EL (cell line): Measurements from ENCODE around the gene NAPEPLD.
"Not testable (repeated sequence)": the region's sequence is repeated elsewhere in the genome, so short reads cannot be mapped to it uniquely, and the experiment has no call there.

Experiments used
- DNase-seq: peaks from one replicate; pipeline ENCODE4 v3.0.0-alpha.2; 2016

Gene NAPEPLD

GRCh38 chr7:103106005-103106702 is 42.7 kb downstream of the NAPEPLD start:
- no peak for DNase-seq

- DNase-seq = no peak
These were observed 47.4 kb downstream of the NAPEPLD start for GRCh38 chr7:103101543-103101942.

- DNase-seq = no peak
These were observed 48.6 kb downstream of the NAPEPLD start for GRCh38 chr7:103100348-103100747.

- no peak for DNase-seq
These were observed 51.9 kb downstream of the NAPEPLD start for GRCh38 chr7:103097041-103097440.

GRCh38 chr7:103095558-103095957 is 53.3 kb downstream of the NAPEPLD start:
- not testable (repeated sequence) for DNase-seq

- no peak for DNase-seq
These were observed 54.8 kb downstream of the NAPEPLD start for GRCh38 chr7:103094102-103094501.

GRCh38 chr7:103093429-103093828 is 55.5 kb downstream of the NAPEPLD start:
- DNase-seq = no peak

GRCh38 chr7:103092321-103092720 is 56.6 kb downstream of the NAPEPLD start:
- not testable (repeated sequence) for DNase-seq

- DNase-seq = no peak
These were observed 65.7 kb downstream of the NAPEPLD start for GRCh38 chr7:103083210-103083609.

GRCh38 chr7:103082497-103082896 is 66.4 kb downstream of the NAPEPLD start:
- DNase-seq = no peak

- no peak for DNase-seq
These were observed 68.0 kb downstream of the NAPEPLD start for GRCh38 chr7:103080923-103081322.

- no peak for DNase-seq
These were observed 69.1 kb downstream of the NAPEPLD start for GRCh38 chr7:103079836-103080235.

- DNase-seq = not testable (repeated sequence)
These were observed 70.7 kb downstream of the NAPEPLD start for GRCh38 chr7:103078226-103078625.

- DNase-seq = no peak
These were observed 71.6 kb downstream of the NAPEPLD start for GRCh38 chr7:103077318-103077717.

GRCh38 chr7:103076764-103077163 is 72.1 kb downstream of the NAPEPLD start:
- DNase-seq = no peak

GRCh38 chr7:103075337-103075918 is 73.5 kb downstream of the NAPEPLD start:
- peak; percentile 54 for DNase-seq

- peak; percentile 89 for DNase-seq
These were observed 74.2 kb downstream of the NAPEPLD start, which contains the start of the genes ARMC10 and FBXL13 for GRCh38 chr7:103074519-103075336. Gene ARMC10 (plus strand): TSS chr7:103075140. CDS start chr7:103075273, 133 bp downstream. Gene FBXL13 (minus strand): TSS chr7:103074796.

- DNase-seq = no peak
These were observed 74.8 kb downstream of the NAPEPLD start for GRCh38 chr7:103073989-103074518.

GRCh38 chr7:103071000-103071399 is 77.9 kb downstream of the NAPEPLD start:
- no peak for DNase-seq

- no peak for DNase-seq
These were observed 80.2 kb downstream of the NAPEPLD start for GRCh38 chr7:103068414-103069403.

- peak; percentile 58 for DNase-seq
These were observed 83.2 kb downstream of the NAPEPLD start for GRCh38 chr7:103065667-103066066.

GRCh38 chr7:103063895-103064294 is 85.0 kb downstream of the NAPEPLD start:
- DNase-seq = no peak
